A673 (cell line): Measurements from ENCODE around the gene DIPK1C. TPM values are rescaled to one million over a fixed set of nuclear protein-coding genes. Genes with fewer than 3 reads are reported as not detected.
A peak's percentile ranks its signal among the peaks of the same experiment; 100 is the strongest.

Experiments
- BruUV-seq: library from RNA; stranded (reverse); fragments of 400-500 nt; replicated peaks from 2 replicates; lab custom pipeline; 2021; lab: Mats Ljungman, UMichigan
- CTCF ChIA-PET: fragments of 300-600 bp; sonication (Branson Sonifier 250); formaldehyde crosslinking; loops from one replicate; lab custom pipeline; 2022; ENCODE audit warnings: antibody characterized with exemption; lab: Charles Lee
- POLR2A ChIA-PET: fragments of 300-600 bp; sonication (Branson Sonifier 250); formaldehyde crosslinking; loops from one replicate; lab custom pipeline; 2022; ENCODE audit warnings: antibody characterized with exemption; ENCODE audit not compliant: low non-redundant PET; lab: Charles Lee
- DNase-seq: peaks from one replicate; pipeline ENCODE4 v3.0.0-alpha.2; 2015; ENCODE audit warnings: low spot score
- H3K27ac ChIP-seq: fragments of 200-600 bp; sonication (generic); 2 replicates; pipeline ENCODE4 v1.5.1; 2016; ENCODE audit warnings: mixed run types, low read depth, mild to moderate bottlenecking, mixed read lengths, antibody characterized with exemption, low read length; ENCODE audit not compliant: poor library complexity, severe bottlenecking
- H3K27me3 ChIP-seq: fragments of 200-600 bp; sonication (generic); replicated peaks from 2 replicates; pipeline ENCODE4 v1.6.1; 2017; ENCODE audit warnings: mixed run types, low read depth, mild to moderate bottlenecking, mixed read lengths, antibody characterized with exemption, low read length; ENCODE audit not compliant: insufficient read depth, poor library complexity
- H3K36me3 ChIP-seq: fragments of 200-600 bp; sonication (generic); 2 replicates; pipeline ENCODE4 v1.6.1; 2016; ENCODE audit warnings: mixed run types, mild to moderate bottlenecking, mixed read lengths, antibody characterized with exemption, low read length; ENCODE audit not compliant: insufficient read depth, poor library complexity, severe bottlenecking
- H3K4me1 ChIP-seq: fragments of 200-600 bp; sonication (generic); 2 replicates; pipeline ENCODE4 v1.6.1; 2017; ENCODE audit warnings: mixed run types, mild to moderate bottlenecking, mixed read lengths, antibody characterized with exemption, low read length; ENCODE audit not compliant: insufficient read depth, poor library complexity, severe bottlenecking
- H3K4me3 ChIP-seq: fragments of 200-600 bp; sonication (generic); 2 replicates; pipeline ENCODE4 v1.5.1; 2016; ENCODE audit warnings: low read depth, mixed run types, mild to moderate bottlenecking, mixed read lengths, low read length; ENCODE audit not compliant: poor library complexity, severe bottlenecking
- H3K9me3 ChIP-seq: fragments of 200-600 bp; sonication (generic); 2 replicates; pipeline ENCODE4 v1.6.1; 2016; ENCODE audit warnings: mixed run types, low read depth, mild to moderate bottlenecking, mixed read lengths, antibody characterized with exemption, low read length; ENCODE audit not compliant: poor library complexity, severe bottlenecking
- EZH2 ChIP-seq: fragments of 200-600 bp; sonication (generic); IDR thresholded peaks from 2 replicates; pipeline ENCODE4 v1.6.1; 2017; ENCODE audit warnings: borderline replicate concordance, low read depth, mild to moderate bottlenecking, mixed read lengths, antibody characterized with exemption, low read length; ENCODE audit not compliant: poor library complexity, severe bottlenecking
- intact Hi-C: fragments of 100-400 bp; cut with micrococcal nuclease; formaldehyde crosslinking; loops from one replicate; pipeline ENCODE4 v1.10.0; 2022; ENCODE audit not compliant: unreplicated experiment
- total RNA-seq: library from RNA; stranded (reverse); gene quantifications from 2 replicates; pipeline ENCODE4 v1.2.3, GENCODE V29; 2021
- TF ChIP-seq, protein P1 (sequence below): fragments of 300-800, 200-600 bp; sonication (generic); conservative IDR thresholded peaks from 2 replicates; pipeline ENCODE4 v1.5.1; 2017; ENCODE audit warnings: low read depth, mild to moderate bottlenecking, antibody characterized with exemption, low read length, moderate library complexity, mixed read lengths

DIPK1C gene
- total RNA-seq, 1 experiment from 2014 or later: not detected

DNA sequence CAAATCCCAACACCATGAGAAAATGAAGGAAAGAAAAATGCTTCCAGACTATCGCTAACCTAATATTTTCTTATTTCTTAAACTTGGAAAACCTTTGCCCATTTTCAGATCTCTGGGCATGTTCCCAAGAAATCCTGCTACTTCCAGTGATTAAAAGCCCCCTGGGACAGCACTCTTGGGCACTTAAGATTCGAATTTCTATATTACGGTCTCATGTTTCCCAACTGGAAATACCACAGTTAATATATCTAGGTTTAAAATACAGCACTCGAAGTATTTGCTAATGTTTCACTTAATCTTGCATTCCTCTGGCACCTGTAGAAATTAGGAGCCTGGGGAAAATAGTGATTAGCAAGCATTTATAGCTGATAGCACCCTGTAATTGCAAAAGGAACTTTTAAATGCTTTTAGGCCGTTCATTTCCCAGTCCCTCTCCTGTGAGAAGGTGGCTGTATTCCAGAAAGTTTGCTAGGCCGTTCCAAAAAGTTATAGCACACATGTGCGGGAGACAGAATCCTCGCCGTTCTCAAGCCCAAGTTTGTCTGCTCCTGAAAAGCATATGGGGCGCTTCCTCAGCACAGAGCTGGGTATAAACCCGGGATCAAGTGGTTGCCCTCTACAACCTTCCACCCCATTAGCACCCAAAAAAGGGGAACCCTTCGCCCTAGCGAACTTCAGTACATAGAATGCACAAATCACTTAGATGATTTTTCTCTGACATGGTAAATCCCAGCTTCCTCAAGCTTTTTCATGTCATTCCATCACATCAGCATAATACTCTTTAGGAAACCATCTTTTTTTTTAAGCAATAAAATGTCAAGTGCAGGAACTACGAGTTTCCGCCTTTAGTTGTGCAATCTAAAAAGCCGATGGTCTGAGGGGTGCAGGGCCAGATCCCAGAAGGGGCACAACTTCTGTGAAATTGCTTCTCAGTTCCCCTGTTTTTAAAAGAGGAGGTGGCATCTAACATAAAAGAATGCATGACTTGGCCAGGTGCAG lies 60.6 kb downstream of the DIPK1C start:
- intact Hi-C loops: no loop called here
- Histone ChIP-seq H3K27me3 (peaks cover 41% of the 10 kb centered on the region), H3K36me3 (no peaks in the 10 kb centered on the region), H3K27ac (no peak overlapping the region), H3K9me3 (no peaks in the 10 kb centered on the region), H3K4me1 (no peaks in the 10 kb centered on the region), H3K4me3 (no peak overlapping the region)
- POLR2A ChIA-PET: no interaction called here
- BruUV-seq: no TSS peak
- TF ChIP-seq, protein P1, sequence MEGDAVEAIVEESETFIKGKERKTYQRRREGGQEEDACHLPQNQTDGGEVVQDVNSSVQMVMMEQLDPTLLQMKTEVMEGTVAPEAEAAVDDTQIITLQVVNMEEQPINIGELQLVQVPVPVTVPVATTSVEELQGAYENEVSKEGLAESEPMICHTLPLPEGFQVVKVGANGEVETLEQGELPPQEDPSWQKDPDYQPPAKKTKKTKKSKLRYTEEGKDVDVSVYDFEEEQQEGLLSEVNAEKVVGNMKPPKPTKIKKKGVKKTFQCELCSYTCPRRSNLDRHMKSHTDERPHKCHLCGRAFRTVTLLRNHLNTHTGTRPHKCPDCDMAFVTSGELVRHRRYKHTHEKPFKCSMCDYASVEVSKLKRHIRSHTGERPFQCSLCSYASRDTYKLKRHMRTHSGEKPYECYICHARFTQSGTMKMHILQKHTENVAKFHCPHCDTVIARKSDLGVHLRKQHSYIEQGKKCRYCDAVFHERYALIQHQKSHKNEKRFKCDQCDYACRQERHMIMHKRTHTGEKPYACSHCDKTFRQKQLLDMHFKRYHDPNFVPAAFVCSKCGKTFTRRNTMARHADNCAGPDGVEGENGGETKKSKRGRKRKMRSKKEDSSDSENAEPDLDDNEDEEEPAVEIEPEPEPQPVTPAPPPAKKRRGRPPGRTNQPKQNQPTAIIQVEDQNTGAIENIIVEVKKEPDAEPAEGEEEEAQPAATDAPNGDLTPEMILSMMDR: no peak
- TF ChIP-seq EZH2: no peak
- CTCF ChIA-PET: no interaction called here
- peak; percentile 11 for DNase-seq

DNA sequence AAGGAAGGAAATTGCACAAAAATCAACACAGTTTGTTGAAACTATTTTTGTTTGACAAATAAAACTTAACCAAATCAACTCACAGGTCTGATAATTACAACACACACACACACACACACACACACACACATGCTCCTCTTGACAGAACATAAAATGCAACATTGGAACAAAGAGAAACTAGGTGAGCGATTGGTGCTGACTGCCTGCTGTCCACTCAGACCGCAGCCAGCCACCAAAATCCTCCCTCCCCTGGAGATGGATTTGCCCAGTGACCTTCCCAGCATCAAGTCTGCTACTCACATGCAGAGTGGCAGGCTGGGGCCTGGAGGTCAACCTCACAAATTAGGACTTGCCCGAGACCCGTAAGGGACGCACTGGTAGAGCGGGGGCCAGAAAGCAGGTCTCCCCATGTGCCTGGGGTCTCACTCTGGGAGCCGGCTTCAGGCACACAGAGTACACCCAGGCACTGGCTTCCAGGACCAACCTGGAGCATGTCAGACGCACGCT lies 61.4 kb downstream of the DIPK1C start:
- DNase-seq: no peak
- ChIA-PET POLR2A (no interaction called here), CTCF (no interaction called here)
- TF ChIP-seq, protein P1: no peak
- TF ChIP-seq EZH2: no peak
- H3K36me3 ChIP-seq: no peaks in the 10 kb centered on the region
- no peaks in the 10 kb centered on the region for H3K9me3 ChIP-seq
- intact Hi-C loops: no loop called here
- H3K27ac ChIP-seq: no peak overlapping the region
- H3K4me1 ChIP-seq: no peaks in the 10 kb centered on the region
- no peak overlapping the region for H3K4me3 ChIP-seq
- H3K27me3 ChIP-seq: peaks cover 41% of the 10 kb centered on the region
- no TSS peak for BruUV-seq

DNA sequence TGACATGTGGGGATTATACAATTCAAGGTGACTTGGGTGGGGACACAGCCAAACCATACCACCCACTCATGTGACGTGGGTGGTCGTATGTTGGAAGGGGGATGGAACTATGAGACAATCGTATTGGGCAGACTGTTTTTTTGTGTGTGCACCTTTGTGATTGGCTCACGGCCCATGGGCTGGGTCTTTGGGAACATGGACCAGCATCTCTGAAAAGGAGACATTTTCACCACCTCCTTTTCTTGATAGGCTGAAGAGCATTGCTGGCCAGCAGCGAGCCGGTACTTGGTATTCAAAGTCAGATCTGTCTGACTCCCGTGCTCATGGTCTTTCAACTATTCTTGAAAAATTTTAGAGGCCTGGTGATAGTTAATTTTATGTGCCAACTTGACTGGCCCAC lies 62.1 kb downstream of the DIPK1C start:
- H3K27ac ChIP-seq: no peak overlapping the region
- H3K4me3 ChIP-seq: no peak overlapping the region
- DNase-seq: no peak
- ChIA-PET POLR2A (no interaction called here), CTCF (no interaction called here)
- no peak for TF ChIP-seq EZH2
- TF ChIP-seq, protein P1: no peak
- BruUV-seq: no TSS peak
- no peaks in the 10 kb centered on the region for H3K9me3 ChIP-seq
- no peaks in the 10 kb centered on the region for H3K36me3 ChIP-seq
- no peaks in the 10 kb centered on the region for H3K4me1 ChIP-seq
- peaks cover 34% of the 10 kb centered on the region for H3K27me3 ChIP-seq
- intact Hi-C loops: no loop called here
